ENCODE results near the gene TAF9.

The TAF9 gene

GRCh38 chr5:69414885-69415583 lies 45.7 kb upstream of the TAF9 start, which contains the start of gene MARVELD2 (continued):
- TF ChIP-seq ZNF701 (tag by site-specific recombination; IDR thresholded peaks at IDR 0.05) (no peak), ZNF350 (tag by site-specific recombination; IDR thresholded peaks at IDR 0.05) (no peak), ZNF48 (tag by site-specific recombination; IDR thresholded peaks at IDR 0.05) (no peak), ZNF707 (tag by site-specific recombination; IDR thresholded peaks at IDR 0.05) (no peak), ZNF654 (tag by site-specific recombination; IDR thresholded peaks at IDR 0.05; ENCODE audit: low read depth) (peak; percentile 16), ZSCAN16 (tag by site-specific recombination; IDR thresholded peaks at IDR 0.05) (no peak), PBX3 (CRISPR knock-in tag; IDR thresholded peaks at IDR 0.05) (0 out of 2 replicates have a peak, but pooled peaks have one; percentile 46), ZBTB44 (tag by site-specific recombination; IDR thresholded peaks at IDR 0.05) (no peak), ZNF692 (tag by site-specific recombination; IDR thresholded peaks at IDR 0.05) (peak; percentile 91), ZNF211 (tag by site-specific recombination; IDR thresholded peaks at IDR 0.05; ENCODE audit: low read depth) (no peak), BCL11A (tag by site-specific recombination; IDR thresholded peaks at IDR 0.05; ENCODE audit: low read depth) (no peak), ZNF610 (tag by site-specific recombination; IDR thresholded peaks at IDR 0.05; ENCODE audit: borderline replicate concordance) (no peak), ZNF239 (tag by site-specific recombination; IDR thresholded peaks at IDR 0.05) (no peak), ZBTB48 (tag by site-specific recombination; IDR thresholded peaks at IDR 0.05) (no peak; the same call in 1 of the 2 replicates), SP2 (tag by site-specific recombination; IDR thresholded peaks at IDR 0.05) (peak; percentile 71), ZNF544 (tag by site-specific recombination; IDR thresholded peaks at IDR 0.05) (no peak), ZIC2 (tag by site-specific recombination; IDR thresholded peaks at IDR 0.05) (0 out of 2 replicates have a peak, but pooled peaks have one; percentile 10), SETDB1 (IDR thresholded peaks at IDR 0.05; ENCODE audit: insufficient read length, low read length) (no peak)

- Histone ChIP-seq H3K9me3 (ENCODE audit: control insufficient read depth, insufficient read depth, low read depth, low read length) (no peaks in the 10 kb centered on the region), H3K27ac (ENCODE audit: extremely low read depth, low read depth, low read length) (no peak overlapping the region), H3K4me3 (ENCODE audit: low read depth, low read length) (no peak overlapping the region), H3K4me1 (ENCODE audit: control insufficient read depth, insufficient read depth, low read length) (no peaks in the 10 kb centered on the region; the same call in 1 of the 2 replicates), H3K36me3 (ENCODE audit: control insufficient read depth in 2 of 2, insufficient read depth in 1 of 2, low read length in 2 of 2) (peaks cover 24 to 37% of the 10 kb centered on the region in 2 experiments)
- ChIA-PET POLR2A (no interaction called here), CTCF (interaction anchor here (0.6 kb wide), 1 partner anchor 125 kb away, joined by 3 read pairs; no protein-coding TSS in a partner anchor)
- no peak for TF ChIP-seq GLIS2 (tag by site-specific recombination; IDR thresholded peaks at IDR 0.05)
- TF ChIP-seq SCRT1 (tag by site-specific recombination; IDR thresholded peaks at IDR 0.05; ENCODE audit: borderline replicate concordance), result 0 out of 2 replicates have a peak, but pooled peaks have one; percentile 63
- 0 out of 2 replicates have a peak, but pooled peaks have one; percentile 2 for TF ChIP-seq ZFHX2 (tag by site-specific recombination; conservative IDR thresholded peaks at IDR 0.05)
- TF ChIP-seq SP7 (tag by site-specific recombination; IDR thresholded peaks at IDR 0.05), result 0 out of 2 replicates have a peak, but pooled peaks have one; percentile 25
- 0 out of 2 replicates have a peak, but pooled peaks have one; percentile 21 for TF ChIP-seq ZEB2 (tag by site-specific recombination; IDR thresholded peaks at IDR 0.05)
- TF ChIP-seq SCRT2 (tag by site-specific recombination; IDR thresholded peaks at IDR 0.05), result peak; percentile 34; the same call in 1 of the 2 replicates
These were observed 35.5 kb upstream of the TAF9 start for GRCh38 chr5:69404659-69405330.

Data from HEK293 (cell line).